ENCODE results near the gene OR1D5. TPM values are rescaled to one million over a fixed set of nuclear protein-coding genes. Genes with fewer than 3 reads are reported as not detected.

Gene OR1D5
- total RNA-seq, 1 experiment from 2014 or later, result not detected

DNA sequence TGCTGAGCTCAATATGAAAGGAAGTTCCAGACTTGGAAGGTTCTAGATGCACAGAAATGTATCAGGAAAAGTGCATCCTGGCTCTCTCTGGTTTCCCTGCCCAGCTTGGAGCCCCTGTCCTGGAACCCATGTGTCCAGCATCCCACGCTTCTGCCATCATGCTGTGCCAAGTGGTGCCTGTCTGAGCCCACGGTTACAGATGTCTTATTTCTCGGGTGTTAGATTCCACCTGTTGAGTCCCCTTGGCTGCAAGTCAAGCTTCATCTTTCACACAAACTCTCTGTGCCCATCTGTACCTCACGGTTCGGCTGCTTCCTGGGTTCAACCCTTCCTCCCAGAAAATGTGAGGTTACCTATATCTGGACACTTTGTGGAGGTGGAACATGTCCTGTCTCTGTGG lies 22.5 kb downstream of the OR1D5 start (continued):
- TF ChIP-seq, protein P1, sequence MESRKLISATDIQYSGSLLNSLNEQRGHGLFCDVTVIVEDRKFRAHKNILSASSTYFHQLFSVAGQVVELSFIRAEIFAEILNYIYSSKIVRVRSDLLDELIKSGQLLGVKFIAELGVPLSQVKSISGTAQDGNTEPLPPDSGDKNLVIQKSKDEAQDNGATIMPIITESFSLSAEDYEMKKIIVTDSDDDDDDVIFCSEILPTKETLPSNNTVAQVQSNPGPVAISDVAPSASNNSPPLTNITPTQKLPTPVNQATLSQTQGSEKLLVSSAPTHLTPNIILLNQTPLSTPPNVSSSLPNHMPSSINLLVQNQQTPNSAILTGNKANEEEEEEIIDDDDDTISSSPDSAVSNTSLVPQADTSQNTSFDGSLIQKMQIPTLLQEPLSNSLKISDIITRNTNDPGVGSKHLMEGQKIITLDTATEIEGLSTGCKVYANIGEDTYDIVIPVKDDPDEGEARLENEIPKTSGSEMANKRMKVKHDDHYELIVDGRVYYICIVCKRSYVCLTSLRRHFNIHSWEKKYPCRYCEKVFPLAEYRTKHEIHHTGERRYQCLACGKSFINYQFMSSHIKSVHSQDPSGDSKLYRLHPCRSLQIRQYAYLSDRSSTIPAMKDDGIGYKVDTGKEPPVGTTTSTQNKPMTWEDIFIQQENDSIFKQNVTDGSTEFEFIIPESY (IDR thresholded peaks at IDR 0.05; ENCODE audit: extremely low read depth, insufficient replicate concordance, low read length), result no peak
- TF ChIP-seq CEBPB (IDR thresholded peaks at IDR 0.05; ENCODE audit: low read depth) (no peak), ZFX (IDR thresholded peaks at IDR 0.05) (no peak), SRF (IDR thresholded peaks at IDR 0.05; ENCODE audit: low read depth) (no peak)

DNA sequence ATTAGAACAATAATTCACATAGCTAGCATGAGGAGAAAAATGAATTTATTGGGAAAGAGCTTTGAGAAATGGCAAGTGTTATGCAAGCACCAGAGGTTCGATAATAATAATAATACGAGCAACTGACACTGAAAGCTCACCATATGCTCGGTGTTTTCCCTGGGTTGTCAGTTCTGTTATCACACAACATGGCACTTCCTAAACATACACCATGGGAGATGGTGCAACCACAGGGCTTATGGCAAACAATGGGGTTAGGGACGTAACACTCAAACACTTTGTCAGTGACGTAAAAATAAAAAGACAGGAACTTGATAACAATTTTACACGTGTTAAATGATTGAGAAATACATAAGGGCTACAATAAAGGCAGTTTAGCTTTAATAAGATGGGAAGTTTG lies 23.7 kb downstream of the OR1D5 start:
- peaks cover 5 to 17% of the 10 kb centered on the region in 2 experiments; a peak in 2 of 4 replicates for H3K9me3 ChIP-seq (ENCODE audit: control insufficient read depth in 1 of 2, insufficient read depth in 1 of 2, low read depth in 1 of 2, low read length in 2 of 2)
- no peaks in the 10 kb centered on the region for H3K79me2 ChIP-seq (ENCODE audit: insufficient read depth, low read length)
- no peak overlapping the region for H3K9ac ChIP-seq (ENCODE audit: low read length)
- ChIA-PET RAD21 (ENCODE audit: low non-redundant PET in 1 of 2, low total read pairs in 2 of 2, uncharacterized antibody in 2 of 2, unreplicated experiment in 2 of 2) (no interaction called here), CTCF (interaction anchor here (1.1 kb wide), 1 partner anchor 9 kb away, joined by 3 read pairs; no protein-coding TSS in a partner anchor), POLR2A (no interaction called here)
- DNase-seq (ENCODE audit: low read depth, low spot score) (no peak), ATAC-seq (no peak)
- TF ChIP-seq, protein P2, sequence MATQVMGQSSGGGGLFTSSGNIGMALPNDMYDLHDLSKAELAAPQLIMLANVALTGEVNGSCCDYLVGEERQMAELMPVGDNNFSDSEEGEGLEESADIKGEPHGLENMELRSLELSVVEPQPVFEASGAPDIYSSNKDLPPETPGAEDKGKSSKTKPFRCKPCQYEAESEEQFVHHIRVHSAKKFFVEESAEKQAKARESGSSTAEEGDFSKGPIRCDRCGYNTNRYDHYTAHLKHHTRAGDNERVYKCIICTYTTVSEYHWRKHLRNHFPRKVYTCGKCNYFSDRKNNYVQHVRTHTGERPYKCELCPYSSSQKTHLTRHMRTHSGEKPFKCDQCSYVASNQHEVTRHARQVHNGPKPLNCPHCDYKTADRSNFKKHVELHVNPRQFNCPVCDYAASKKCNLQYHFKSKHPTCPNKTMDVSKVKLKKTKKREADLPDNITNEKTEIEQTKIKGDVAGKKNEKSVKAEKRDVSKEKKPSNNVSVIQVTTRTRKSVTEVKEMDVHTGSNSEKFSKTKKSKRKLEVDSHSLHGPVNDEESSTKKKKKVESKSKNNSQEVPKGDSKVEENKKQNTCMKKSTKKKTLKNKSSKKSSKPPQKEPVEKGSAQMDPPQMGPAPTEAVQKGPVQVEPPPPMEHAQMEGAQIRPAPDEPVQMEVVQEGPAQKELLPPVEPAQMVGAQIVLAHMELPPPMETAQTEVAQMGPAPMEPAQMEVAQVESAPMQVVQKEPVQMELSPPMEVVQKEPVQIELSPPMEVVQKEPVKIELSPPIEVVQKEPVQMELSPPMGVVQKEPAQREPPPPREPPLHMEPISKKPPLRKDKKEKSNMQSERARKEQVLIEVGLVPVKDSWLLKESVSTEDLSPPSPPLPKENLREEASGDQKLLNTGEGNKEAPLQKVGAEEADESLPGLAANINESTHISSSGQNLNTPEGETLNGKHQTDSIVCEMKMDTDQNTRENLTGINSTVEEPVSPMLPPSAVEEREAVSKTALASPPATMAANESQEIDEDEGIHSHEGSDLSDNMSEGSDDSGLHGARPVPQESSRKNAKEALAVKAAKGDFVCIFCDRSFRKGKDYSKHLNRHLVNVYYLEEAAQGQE (IDR thresholded peaks at IDR 0.05; ENCODE audit: low read depth), result no peak
- TF ChIP-seq EGR1 (IDR thresholded peaks at IDR 0.05; ENCODE audit: low read depth) (no peak), ZFX (IDR thresholded peaks at IDR 0.05) (no peak), ZNF274 (IDR thresholded peaks at IDR 0.05; ENCODE audit: low read depth, low read length) (no peak)
- TF ChIP-seq, protein P1 (IDR thresholded peaks at IDR 0.05; ENCODE audit: extremely low read depth, insufficient replicate concordance, low read length), result no peak
- TF ChIP-seq, protein P3, sequence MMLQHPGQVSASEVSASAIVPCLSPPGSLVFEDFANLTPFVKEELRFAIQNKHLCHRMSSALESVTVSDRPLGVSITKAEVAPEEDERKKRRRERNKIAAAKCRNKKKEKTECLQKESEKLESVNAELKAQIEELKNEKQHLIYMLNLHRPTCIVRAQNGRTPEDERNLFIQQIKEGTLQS (IDR thresholded peaks at IDR 0.05), result no peak
- BruUV-seq (replicated peaks), result no TSS peak
- H3K4me2 ChIP-seq (ENCODE audit: low read length), result no peak overlapping the region
- H3K4me3 ChIP-seq (replicated peaks in 1 of 2; ENCODE audit: low read depth in 1 of 2, low read length in 2 of 2), result no peak overlapping the region
- no peaks in the 10 kb centered on the region for H3K36me3 ChIP-seq (ENCODE audit: control insufficient read depth in 1 of 2, insufficient read depth in 2 of 2, low read length in 2 of 2)
- H2AFZ ChIP-seq (ENCODE audit: low read depth, low read length, poor library complexity, severe bottlenecking), result no peak overlapping the region
- no peaks in the 10 kb centered on the region for H3K27me3 ChIP-seq (ENCODE audit: insufficient read depth, low read length)
- intact Hi-C loops (cut with micrococcal nuclease), result loop anchor here (10.0 kb wide), 1 partner anchor 495 kb away; no protein-coding TSS in a partner anchor
- no peaks in the 10 kb centered on the region for H4K20me1 ChIP-seq (ENCODE audit: insufficient read depth)
- H3K27ac ChIP-seq (ENCODE audit: low read depth, low read length), result no peak overlapping the region
- H3K4me1 ChIP-seq (ENCODE audit: control insufficient read depth in 1 of 2, insufficient read depth in 2 of 2, low read length in 2 of 2), result no peaks in the 10 kb centered on the region
- no peaks in the 10 kb centered on the region for H3K9me2 ChIP-seq (ENCODE audit: insufficient read depth)
